OCI-LY1 (cell line): ENCODE data around the gene IVNS1ABP.

Source experiments
- CTCF ChIP-seq: fragments of 200-600 bp; sonication (generic), shearing (Covaris generic); IDR thresholded peaks from 2 replicates; pipeline ENCODE4 v1.5.1; 2017; ENCODE audit warnings: mild to moderate bottlenecking, antibody characterized with exemption, low read length, moderate library complexity, mixed read lengths
- EZH2 ChIP-seq: fragments of 200-600 bp; sonication (generic), shearing (Covaris generic); IDR thresholded peaks from 2 replicates; pipeline ENCODE4 v1.8.0; 2017; ENCODE audit warnings: borderline replicate concordance, mixed run types, mild to moderate bottlenecking, antibody characterized with exemption, low read length, moderate library complexity, mixed read lengths

GRCh38 chr1:185319139-185319475, 2.1 kb upstream of the IVNS1ABP start:
- TF ChIP-seq CTCF (no peak), EZH2 (no peak)
